GM13976 (cell line): Measurements from ENCODE around the gene KLHL29.

Experiments used
- DNase-seq: peaks from one replicate; pipeline ENCODE4 v3.0.0; 2012; ENCODE audit warnings: low spot score
- CTCF ChIP-seq: IDR thresholded peaks from 2 replicates; pipeline ENCODE4 v1.5.1; 2012; ENCODE audit warnings: borderline replicate concordance, mild to moderate bottlenecking; ENCODE audit not compliant: insufficient read depth; ENCODE audit errors: extremely low read depth, missing control alignments, control extremely low read depth
- in situ Hi-C: fragments of 300-500 bp; cut with MboI; formaldehyde crosslinking; loops from one replicate; pipeline ENCODE4 v1.12.0; 2022; ENCODE audit warnings: low sequenced_read_pairs, mixed read lengths, inconsistent platforms; ENCODE audit not compliant: unreplicated experiment

The KLHL29 gene

GRCh38 chr2:23423062-23423872 is 38.3 kb downstream of the KLHL29 start:
- in situ Hi-C loops, result no loop called here
- DNase-seq, result no peak
- TF ChIP-seq CTCF, result no peak

GRCh38 chr2:23423873-23424680 is 39.1 kb downstream of the KLHL29 start:
- no peak for TF ChIP-seq CTCF
- DNase-seq, result no peak
- in situ Hi-C loops, result no loop called here

GRCh38 chr2:23425338-23425871 is 40.4 kb downstream of the KLHL29 start:
- in situ Hi-C loops, result no loop called here
- no peak for DNase-seq
- no peak for TF ChIP-seq CTCF

- no peak for TF ChIP-seq CTCF
- in situ Hi-C loops, result no loop called here
- DNase-seq, result no peak
Observed at GRCh38 chr2:23425885-23426262, 40.9 kb downstream of the KLHL29 start.

- no peak for TF ChIP-seq CTCF
- no peak for DNase-seq
Observed at GRCh38 chr2:23426263-23426905, 41.4 kb downstream of the KLHL29 start.

GRCh38 chr2:23427350-23427749 is 42.4 kb downstream of the KLHL29 start:
- no peak for TF ChIP-seq CTCF
- no peak for DNase-seq
- in situ Hi-C loops, result no loop called here

More at GRCh38 chr2:23426263-23426905, 41.4 kb downstream of the KLHL29 start:
- in situ Hi-C loops, result no loop called here
